ENCODE measurements around the gene UPK3BL1.
"Not testable (repeated sequence)": the region's sequence is repeated elsewhere in the genome, so short reads cannot be mapped to it uniquely, and the experiment has no call there.

UPK3BL1 gene

GRCh38 chr7:102596036-102596435, 46.6 kb downstream of the UPK3BL1 start:
- DNase-seq (ENCODE audit: extremely low spot score); POLR2A ChIA-PET; CTCF ChIA-PET: not testable (repeated sequence)

GRCh38 chr7:102593637-102594334, 48.8 kb downstream of the UPK3BL1 start:
- DNase-seq (ENCODE audit: extremely low spot score); CTCF ChIA-PET; POLR2A ChIA-PET: not testable (repeated sequence)

DNA sequence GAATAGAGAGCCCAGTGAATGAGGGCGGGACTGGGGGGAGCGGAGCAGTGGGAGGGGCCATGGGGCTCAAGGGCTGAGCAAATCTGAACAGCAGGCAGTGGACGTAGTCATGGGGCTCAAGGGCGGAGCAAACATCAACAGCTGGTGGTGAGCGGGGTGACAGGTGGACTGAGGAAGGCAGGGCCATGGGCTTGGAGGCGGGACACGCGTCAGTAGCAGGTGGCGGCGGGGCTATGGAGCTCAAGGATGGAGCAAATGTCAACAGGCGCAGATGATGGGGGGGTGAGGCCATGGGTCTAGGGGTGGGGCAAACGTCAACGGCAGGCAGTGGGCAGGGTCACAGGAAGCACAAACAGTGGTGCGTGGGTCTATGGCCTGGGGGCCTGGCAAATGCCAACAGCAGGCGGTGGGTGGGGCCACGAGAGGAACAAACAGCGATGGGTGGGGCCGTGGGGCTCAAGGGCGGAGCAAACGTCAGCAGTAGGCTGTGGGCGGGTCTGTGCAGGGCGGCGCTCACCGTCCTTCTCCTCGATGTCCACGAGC, 50.0 kb downstream of the UPK3BL1 start:
- CTCF ChIA-PET; DNase-seq (ENCODE audit: extremely low spot score); POLR2A ChIA-PET: not testable (repeated sequence)

- CTCF ChIA-PET; DNase-seq (ENCODE audit: extremely low spot score); POLR2A ChIA-PET: not testable (repeated sequence)
These were observed 52.7 kb downstream of the UPK3BL1 start for GRCh38 chr7:102589857-102590256.

Measured in HEK293T (cell line).